C4-2B (cell line): Measurements from ENCODE around the gene FCGR1A.
"Not testable (repeated sequence)": the region's sequence is repeated elsewhere in the genome, so short reads cannot be mapped to it uniquely, and the experiment has no call there.

ENCODE experiments used
- CTCF ChIP-seq: fragments of 450-650 bp; conservative IDR thresholded peaks from 2 replicates; pipeline ENCODE4 v1.5.1; 2017; ENCODE audit warnings: mild to moderate bottlenecking
- ZFX ChIP-seq: fragments of 450-650 bp; IDR thresholded peaks from 2 replicates; pipeline ENCODE4 v1.6.1; 2017

GRCh38 chr1:149783868-149784267, 1.4 kb downstream of the FCGR1A start:
- not testable (repeated sequence) for TF ChIP-seq CTCF, ZFX
